HEK293 (cell line): ENCODE measurements around the gene BACH2.

Experiments
- CTCF ChIA-PET: fragments of 350-600 bp; formaldehyde crosslinking; extraction: SDS; loops from one replicate; lab custom pipeline; 2021; ENCODE audit warnings: antibody characterized with exemption; lab: Yijun Ruan, JAX
- POLR2A ChIA-PET: fragments of 300-600 bp; formaldehyde crosslinking; extraction: SDS; loops from one replicate; lab custom pipeline; 2020; ENCODE audit warnings: antibody characterized with exemption, inconsistent platforms; lab: Yijun Ruan, JAX
- H3K27ac ChIP-seq: fragments of 200-500 bp; sonication (Bioruptor generic); 2 replicates; pipeline ENCODE4 v1.5.1; 2014; ENCODE audit warnings: low read depth, low read length, control low read depth, inconsistent platforms; ENCODE audit errors: extremely low read depth
- H3K36me3 ChIP-seq, 2 experiments: fragments of 200-500 bp in 1 of 2; sonication (Bioruptor generic) in 1 of 2; 1 replicate in 1 of 2; 2 replicates in 1 of 2; pipeline ENCODE4 v1.5.1; 2014 to 2017; ENCODE audit warnings: inconsistent platforms in 2 of 2, low read length in 2 of 2; ENCODE audit not compliant: control insufficient read depth in 2 of 2, insufficient read depth in 1 of 2
- H3K4me1 ChIP-seq: fragments of 200-500 bp; sonication (Bioruptor generic); 2 replicates; pipeline ENCODE4 v1.5.1; 2014; ENCODE audit warnings: mild to moderate bottlenecking, low read length, inconsistent platforms; ENCODE audit not compliant: control insufficient read depth, insufficient read depth
- H3K4me3 ChIP-seq: 2 replicates; pipeline ENCODE4 v1.5.1; 2011; ENCODE audit warnings: low read depth, mild to moderate bottlenecking, control low read depth, low read length, moderate library complexity
- H3K9me3 ChIP-seq: fragments of 200-500 bp; sonication (Bioruptor generic); 2 replicates; pipeline ENCODE4 v1.5.1; 2014; ENCODE audit warnings: low read depth, low read length, inconsistent platforms; ENCODE audit not compliant: control insufficient read depth, insufficient read depth
- KLF9 ChIP-seq: fragments of 450-650 bp; formaldehyde crosslinking; IDR thresholded peaks from 2 replicates; pipeline ENCODE4 v1.5.1; 2016; ENCODE audit warnings: missing biosample characterization, missing genetic modification characterization, low read depth
- SCRT1 ChIP-seq: fragments of 450-650 bp; formaldehyde crosslinking; IDR thresholded peaks from 2 replicates; pipeline ENCODE4 v1.5.1; 2016; ENCODE audit warnings: missing biosample characterization, missing genetic modification characterization, borderline replicate concordance
- SCRT2 ChIP-seq: fragments of 450-650 bp; formaldehyde crosslinking; IDR thresholded peaks from 2 replicates; pipeline ENCODE4 v1.5.1; 2016; ENCODE audit warnings: missing biosample characterization, missing genetic modification characterization
- TRIM28 ChIP-seq: IDR thresholded peaks from 2 replicates; pipeline ENCODE4 v1.6.1; 2011; ENCODE audit warnings: low read length, control low read depth, borderline replicate concordance
- YY1 ChIP-seq: fragments of 450-650 bp; formaldehyde crosslinking; IDR thresholded peaks from 2 replicates; pipeline ENCODE4 v1.5.1; 2018; ENCODE audit warnings: missing biosample characterization, missing genetic modification characterization
- ZBTB1 ChIP-seq: fragments of 450-650 bp; formaldehyde crosslinking; IDR thresholded peaks from 2 replicates; pipeline ENCODE4 v1.5.1; 2016; ENCODE audit warnings: missing biosample characterization, missing genetic modification characterization
- ZBTB48 ChIP-seq: fragments of 450-650 bp; formaldehyde crosslinking; IDR thresholded peaks from 2 replicates; pipeline ENCODE4 v1.5.1; 2016; ENCODE audit warnings: missing biosample characterization, missing genetic modification characterization
- ZBTB7A ChIP-seq: fragments of 450-650 bp; formaldehyde crosslinking; IDR thresholded peaks from 2 replicates; pipeline ENCODE4 v1.5.1; 2016; ENCODE audit warnings: low read depth, missing biosample characterization, missing genetic modification characterization
- ZNF133 ChIP-seq: fragments of 450-650 bp; formaldehyde crosslinking; IDR thresholded peaks from 2 replicates; pipeline ENCODE4 v1.5.1; 2016; ENCODE audit warnings: missing biosample characterization, missing genetic modification characterization
- ZNF19 ChIP-seq: fragments of 450-650 bp; formaldehyde crosslinking; IDR thresholded peaks from 2 replicates; pipeline ENCODE4; 2016; ENCODE audit warnings: missing biosample characterization, missing genetic modification characterization, low read depth
- ZNF433 ChIP-seq: fragments of 450-650 bp; formaldehyde crosslinking; IDR thresholded peaks from 2 replicates; pipeline ENCODE4 v1.5.1; 2016; ENCODE audit warnings: missing biosample characterization, missing genetic modification characterization, low read depth
- ZNF48 ChIP-seq: fragments of 450-650 bp; formaldehyde crosslinking; IDR thresholded peaks from 2 replicates; pipeline ENCODE4 v1.5.1; 2016; ENCODE audit warnings: missing biosample characterization, missing genetic modification characterization
- ZNF501 ChIP-seq: fragments of 450-650 bp; formaldehyde crosslinking; IDR thresholded peaks from 2 replicates; pipeline ENCODE4 v1.5.1; 2016; ENCODE audit warnings: missing biosample characterization, missing genetic modification characterization
- ZNF510 ChIP-seq: fragments of 450-650 bp; formaldehyde crosslinking; IDR thresholded peaks from 2 replicates; pipeline ENCODE4 v1.5.1; 2018; ENCODE audit warnings: mild to moderate bottlenecking, missing genetic modification characterization, missing biosample characterization; ENCODE audit not compliant: insufficient replicate concordance
- ZNF544 ChIP-seq: fragments of 450-650 bp; formaldehyde crosslinking; IDR thresholded peaks from 2 replicates; pipeline ENCODE4 v1.5.0; 2017; ENCODE audit warnings: missing biosample characterization, missing genetic modification characterization
- ZNF560 ChIP-seq: fragments of 450-650 bp; formaldehyde crosslinking; IDR thresholded peaks from 2 replicates; pipeline ENCODE4 v1.5.1; 2017; ENCODE audit warnings: missing biosample characterization, missing genetic modification characterization, borderline replicate concordance
- ZNF624 ChIP-seq: fragments of 450-650 bp; formaldehyde crosslinking; IDR thresholded peaks from 2 replicates; pipeline ENCODE4 v1.5.1; 2017; ENCODE audit warnings: missing biosample characterization, missing genetic modification characterization
- ZNF677 ChIP-seq: fragments of 450-650 bp; IDR thresholded peaks from 2 replicates; pipeline ENCODE4 v1.5.0; 2018; ENCODE audit warnings: missing biosample characterization, mild to moderate bottlenecking, missing genetic modification characterization, moderate library complexity
- ZNF707 ChIP-seq: fragments of 450-650 bp; formaldehyde crosslinking; IDR thresholded peaks from 2 replicates; pipeline ENCODE4 v1.5.1; 2016; ENCODE audit warnings: missing biosample characterization, missing genetic modification characterization
- ZNF76 ChIP-seq: fragments of 450-650 bp; formaldehyde crosslinking; IDR thresholded peaks from 2 replicates; pipeline ENCODE4; 2016; ENCODE audit warnings: low read depth, missing biosample characterization, missing genetic modification characterization, borderline replicate concordance
- ZNF768 ChIP-seq: fragments of 450-650 bp; formaldehyde crosslinking; IDR thresholded peaks from 2 replicates; pipeline ENCODE4 v1.5.1; 2018; ENCODE audit warnings: missing biosample characterization, mild to moderate bottlenecking, missing genetic modification characterization
- TF ChIP-seq, protein P1 (sequence below): fragments of 450-650 bp; formaldehyde crosslinking; IDR thresholded peaks from 2 replicates; pipeline ENCODE4 v1.5.1; 2017; ENCODE audit warnings: missing biosample characterization, missing genetic modification characterization
- TF ChIP-seq, protein P2 (sequence below): fragments of 450-650 bp; formaldehyde crosslinking; conservative IDR thresholded peaks from 2 replicates; pipeline ENCODE4 v1.5.1; 2016; ENCODE audit warnings: low read depth, missing biosample characterization, missing genetic modification characterization
- TF ChIP-seq, protein P3 (sequence below): fragments of 450-650 bp; formaldehyde crosslinking; IDR thresholded peaks from 2 replicates; pipeline ENCODE4; 2016; ENCODE audit warnings: missing biosample characterization, missing genetic modification characterization
- TF ChIP-seq, protein P4 (sequence below): IDR thresholded peaks from 2 replicates; pipeline ENCODE4 v1.6.1; 2011; ENCODE audit warnings: mild to moderate bottlenecking, low read depth, low read length, borderline replicate concordance
- TF ChIP-seq, protein P5 (sequence below): fragments of 450-650 bp; formaldehyde crosslinking; IDR thresholded peaks from 2 replicates; pipeline ENCODE4 v1.5.1; 2016; ENCODE audit warnings: missing biosample characterization, missing genetic modification characterization

Gene BACH2

DNA sequence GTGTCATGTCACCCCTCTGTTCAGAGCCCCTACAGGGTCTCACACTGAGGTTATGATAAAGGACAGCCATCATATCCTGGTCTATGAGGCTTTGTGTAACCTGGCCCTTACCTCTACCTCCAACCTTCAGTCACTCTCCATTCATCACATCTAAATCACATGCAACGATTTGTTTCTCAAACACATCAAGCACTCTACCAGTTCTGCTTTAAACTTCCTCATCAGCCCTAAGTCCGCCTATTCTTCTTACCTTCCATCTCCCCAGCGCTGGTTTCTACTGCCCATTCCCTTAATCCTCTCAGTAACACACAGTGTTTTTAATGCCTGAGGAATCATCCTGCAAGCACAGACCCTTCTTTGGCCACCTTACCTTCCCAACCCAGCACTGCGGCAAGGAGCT lies 17.9 kb upstream of the BACH2 start (continued):
- TF ChIP-seq ZNF560 (tag by site-specific recombination), result no peak
- no peak for TF ChIP-seq ZNF768 (tag by site-specific recombination)
- no peak for TF ChIP-seq SCRT2 (tag by site-specific recombination)
- TF ChIP-seq, protein P1, sequence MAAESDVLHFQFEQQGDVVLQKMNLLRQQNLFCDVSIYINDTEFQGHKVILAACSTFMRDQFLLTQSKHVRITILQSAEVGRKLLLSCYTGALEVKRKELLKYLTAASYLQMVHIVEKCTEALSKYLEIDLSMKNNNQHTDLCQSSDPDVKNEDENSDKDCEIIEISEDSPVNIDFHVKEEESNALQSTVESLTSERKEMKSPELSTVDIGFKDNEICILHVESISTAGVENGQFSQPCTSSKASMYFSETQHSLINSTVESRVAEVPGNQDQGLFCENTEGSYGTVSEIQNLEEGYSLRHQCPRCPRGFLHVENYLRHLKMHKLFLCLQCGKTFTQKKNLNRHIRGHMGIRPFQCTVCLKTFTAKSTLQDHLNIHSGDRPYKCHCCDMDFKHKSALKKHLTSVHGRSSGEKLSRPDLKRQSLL, result no peak
- no peak for TF ChIP-seq ZNF544
- TF ChIP-seq, all 188 proteins: peak for 0

DNA sequence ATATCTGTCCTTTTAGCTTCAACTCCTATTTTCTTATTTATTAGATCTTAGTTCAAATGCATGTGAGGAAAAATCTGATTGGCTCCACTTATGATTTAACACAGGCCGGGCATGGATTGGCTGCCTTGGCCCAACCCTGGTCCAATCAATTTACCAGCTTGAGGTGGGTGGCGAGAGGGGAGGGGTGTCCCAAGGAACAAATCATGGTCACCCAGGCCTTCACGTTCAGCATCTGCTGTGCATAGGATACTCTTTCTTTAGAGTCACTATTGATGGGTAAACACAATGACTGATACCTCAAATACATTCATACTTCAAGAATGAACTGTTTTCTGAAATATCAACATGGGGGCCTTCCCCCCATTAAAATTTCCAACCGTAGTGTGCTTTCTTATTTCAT lies 14.9 kb upstream of the BACH2 start:
- no peaks in the 10 kb centered on the region for H3K36me3 ChIP-seq
- TF ChIP-seq, protein P2, sequence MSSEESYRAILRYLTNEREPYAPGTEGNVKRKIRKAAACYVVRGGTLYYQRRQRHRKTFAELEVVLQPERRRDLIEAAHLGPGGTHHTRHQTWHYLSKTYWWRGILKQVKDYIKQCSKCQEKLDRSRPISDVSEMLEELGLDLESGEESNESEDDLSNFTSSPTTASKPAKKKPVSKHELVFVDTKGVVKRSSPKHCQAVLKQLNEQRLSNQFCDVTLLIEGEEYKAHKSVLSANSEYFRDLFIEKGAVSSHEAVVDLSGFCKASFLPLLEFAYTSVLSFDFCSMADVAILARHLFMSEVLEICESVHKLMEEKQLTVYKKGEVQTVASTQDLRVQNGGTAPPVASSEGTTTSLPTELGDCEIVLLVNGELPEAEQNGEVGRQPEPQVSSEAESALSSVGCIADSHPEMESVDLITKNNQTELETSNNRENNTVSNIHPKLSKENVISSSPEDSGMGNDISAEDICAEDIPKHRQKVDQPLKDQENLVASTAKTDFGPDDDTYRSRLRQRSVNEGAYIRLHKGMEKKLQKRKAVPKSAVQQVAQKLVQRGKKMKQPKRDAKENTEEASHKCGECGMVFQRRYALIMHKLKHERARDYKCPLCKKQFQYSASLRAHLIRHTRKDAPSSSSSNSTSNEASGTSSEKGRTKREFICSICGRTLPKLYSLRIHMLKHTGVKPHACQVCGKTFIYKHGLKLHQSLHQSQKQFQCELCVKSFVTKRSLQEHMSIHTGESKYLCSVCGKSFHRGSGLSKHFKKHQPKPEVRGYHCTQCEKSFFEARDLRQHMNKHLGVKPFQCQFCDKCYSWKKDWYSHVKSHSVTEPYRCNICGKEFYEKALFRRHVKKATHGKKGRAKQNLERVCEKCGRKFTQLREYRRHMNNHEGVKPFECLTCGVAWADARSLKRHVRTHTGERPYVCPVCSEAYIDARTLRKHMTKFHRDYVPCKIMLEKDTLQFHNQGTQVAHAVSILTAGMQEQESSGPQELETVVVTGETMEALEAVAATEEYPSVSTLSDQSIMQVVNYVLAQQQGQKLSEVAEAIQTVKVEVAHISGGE (tag by site-specific recombination), result no peak
- TF ChIP-seq ZNF19, result no peak
- TF ChIP-seq, protein P3, sequence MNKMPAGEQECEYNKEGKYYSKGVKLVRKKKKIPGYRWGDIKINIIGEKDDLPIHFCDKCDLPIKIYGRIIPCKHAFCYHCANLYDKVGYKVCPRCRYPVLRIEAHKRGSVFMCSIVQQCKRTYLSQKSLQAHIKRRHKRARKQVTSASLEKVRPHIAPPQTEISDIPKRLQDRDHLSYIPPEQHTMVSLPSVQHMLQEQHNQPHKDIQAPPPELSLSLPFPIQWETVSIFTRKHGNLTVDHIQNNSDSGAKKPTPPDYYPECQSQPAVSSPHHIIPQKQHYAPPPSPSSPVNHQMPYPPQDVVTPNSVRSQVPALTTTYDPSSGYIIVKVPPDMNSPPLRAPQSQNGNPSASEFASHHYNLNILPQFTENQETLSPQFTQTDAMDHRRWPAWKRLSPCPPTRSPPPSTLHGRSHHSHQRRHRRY, result no peak
- ChIA-PET CTCF (interaction anchor here (0.8 kb wide), 1 partner anchor 223 kb away, joined by 3 read pairs; no protein-coding TSS in a partner anchor), POLR2A (no interaction called here)
- H3K4me1 ChIP-seq, result no peaks in the 10 kb centered on the region
- H3K4me3 ChIP-seq, result no peak overlapping the region
- no peaks in the 10 kb centered on the region for H3K9me3 ChIP-seq
- no peak overlapping the region for H3K27ac ChIP-seq

DNA sequence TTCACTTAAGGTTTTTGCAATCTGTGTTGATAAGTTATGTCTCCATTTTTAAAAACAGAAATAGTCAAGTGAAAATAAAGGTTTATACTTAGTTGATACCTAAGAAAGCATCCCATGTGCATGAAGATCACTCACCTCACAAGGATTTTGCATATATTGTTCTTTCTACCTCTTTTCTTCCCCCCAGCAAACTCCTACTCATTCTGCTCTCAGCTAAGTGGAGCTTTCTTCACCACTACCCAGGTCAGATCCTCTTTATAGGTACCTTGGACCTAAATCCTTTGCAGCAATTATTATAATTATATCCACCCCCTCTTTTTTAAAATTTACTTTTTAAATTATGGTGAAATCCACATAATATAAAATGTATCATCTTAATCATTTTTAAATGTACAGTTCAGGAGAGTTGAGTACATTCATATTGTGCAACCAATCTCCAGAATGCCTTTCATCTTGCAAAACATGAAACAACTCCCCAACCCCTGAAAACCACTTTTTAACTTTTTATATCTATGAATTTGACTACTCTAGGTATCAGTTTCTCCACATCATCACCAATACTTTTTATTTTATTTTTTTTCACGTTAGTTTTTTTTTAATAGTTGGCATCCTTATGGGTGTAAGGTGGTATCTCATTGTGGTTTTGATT lies 9.3 kb upstream of the BACH2 start:
- Histone ChIP-seq H3K36me3 (no peaks in the 10 kb centered on the region), H3K9me3 (no peaks in the 10 kb centered on the region), H3K4me1 (no peaks in the 10 kb centered on the region), H3K27ac (no peak overlapping the region), H3K4me3 (no peak overlapping the region)
- POLR2A ChIA-PET, result no interaction called here
- CTCF ChIA-PET, result interaction anchor here (0.5 to 1.4 kb wide), 3 partner anchors 9 to 270 kb away, joined by 3 to 4 read pairs (median 4); no protein-coding TSS in a partner anchor
- TF ChIP-seq, protein P4, sequence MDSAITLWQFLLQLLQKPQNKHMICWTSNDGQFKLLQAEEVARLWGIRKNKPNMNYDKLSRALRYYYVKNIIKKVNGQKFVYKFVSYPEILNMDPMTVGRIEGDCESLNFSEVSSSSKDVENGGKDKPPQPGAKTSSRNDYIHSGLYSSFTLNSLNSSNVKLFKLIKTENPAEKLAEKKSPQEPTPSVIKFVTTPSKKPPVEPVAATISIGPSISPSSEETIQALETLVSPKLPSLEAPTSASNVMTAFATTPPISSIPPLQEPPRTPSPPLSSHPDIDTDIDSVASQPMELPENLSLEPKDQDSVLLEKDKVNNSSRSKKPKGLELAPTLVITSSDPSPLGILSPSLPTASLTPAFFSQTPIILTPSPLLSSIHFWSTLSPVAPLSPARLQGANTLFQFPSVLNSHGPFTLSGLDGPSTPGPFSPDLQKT, result no peak
- TF ChIP-seq KLF9 (tag by site-specific recombination), result no peak
- TF ChIP-seq ZNF707, result no peak
- TF ChIP-seq ZNF76 (tag by site-specific recombination), result no peak
- TF ChIP-seq ZNF510 (tag by site-specific recombination), result no peak
- TF ChIP-seq ZBTB48 (tag by site-specific recombination), result no peak
- TF ChIP-seq YY1 (tag by site-specific recombination), result no peak
- TF ChIP-seq, protein P5, sequence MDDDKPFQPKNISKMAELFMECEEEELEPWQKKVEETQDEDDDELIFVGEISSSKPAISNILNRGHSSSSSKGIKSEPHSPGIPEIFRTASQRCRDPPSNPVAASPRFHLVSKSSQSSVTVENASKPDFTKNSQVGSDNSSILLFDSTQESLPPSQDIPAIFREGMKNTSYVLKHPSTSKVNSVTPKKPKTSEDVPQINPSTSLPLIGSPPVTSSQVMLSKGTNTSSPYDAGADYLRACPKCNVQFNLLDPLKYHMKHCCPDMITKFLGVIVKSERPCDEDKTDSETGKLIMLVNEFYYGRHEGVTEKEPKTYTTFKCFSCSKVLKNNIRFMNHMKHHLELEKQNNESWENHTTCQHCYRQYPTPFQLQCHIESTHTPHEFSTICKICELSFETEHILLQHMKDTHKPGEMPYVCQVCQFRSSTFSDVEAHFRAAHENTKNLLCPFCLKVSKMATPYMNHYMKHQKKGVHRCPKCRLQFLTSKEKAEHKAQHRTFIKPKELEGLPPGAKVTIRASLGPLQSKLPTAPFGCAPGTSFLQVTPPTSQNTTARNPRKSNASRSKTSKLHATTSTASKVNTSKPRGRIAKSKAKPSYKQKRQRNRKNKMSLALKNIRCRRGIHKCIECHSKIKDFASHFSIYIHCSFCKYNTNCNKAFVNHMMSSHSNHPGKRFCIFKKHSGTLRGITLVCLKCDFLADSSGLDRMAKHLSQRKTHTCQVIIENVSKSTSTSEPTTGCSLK (tag by site-specific recombination), result no peak
- no peak for TF ChIP-seq ZBTB7A (tag by site-specific recombination)
- TF ChIP-seq ZBTB1 (tag by site-specific recombination), result no peak
- no peak for TF ChIP-seq TRIM28
- TF ChIP-seq ZNF433 (tag by site-specific recombination), result no peak
- no peak for TF ChIP-seq ZNF624 (tag by site-specific recombination)
- TF ChIP-seq ZNF501 (tag by site-specific recombination), result no peak
- TF ChIP-seq ZNF133 (tag by site-specific recombination), result no peak
- no peak for TF ChIP-seq ZNF677 (tag by site-specific recombination)
- TF ChIP-seq SCRT1, result no peak
- TF ChIP-seq ZNF48, result no peak
